T-cell (primary cell): ENCODE data around the gene NENF. TPM values are rescaled to one million over a fixed set of nuclear protein-coding genes. Genes with fewer than 3 reads are reported as not detected.

Experiments
- ATAC-seq, 4 experiments: fragments of 200-7000 bp in 3 of 4; fragments of 150-1000 bp in 1 of 4; cut with Tn5 transposase; replicated peaks in 1 of 4; 1 replicate in 3 of 4; 2 replicates in 1 of 4; pipeline ENCODE4 v1.10.0; 2021; ENCODE audit warnings: moderate library complexity in 3 of 4, mild to moderate bottlenecking in 2 of 4, moderate number of reproducible peaks in 1 of 4
- CTCF ChIA-PET, 2 donors: fragments of 300-600 bp; sonication (Branson Sonifier 250); formaldehyde crosslinking; loops; one replicate each; lab custom pipeline; 2022; ENCODE audit warnings: antibody characterized with exemption in 2 of 2; lab: Charles Lee
- POLR2A ChIA-PET, 2 donors: fragments of 300-600 bp; sonication (Branson Sonifier 250); formaldehyde crosslinking; loops; one replicate each; lab custom pipeline; 2022; ENCODE audit warnings: antibody characterized with exemption in 2 of 2; lab: Charles Lee
- DNase-seq, 35 experiments: peaks; one replicate each; pipeline versions ENCODE4 v3.0.0 to v3.0.0-alpha.2; 2013 to 2023
- H3K27ac ChIP-seq: one replicate; pipeline ENCODE4 v1.5.1; 2013; ENCODE audit warnings: low read length
- H3K27me3 ChIP-seq, 2 experiments: replicated peaks in 1 of 2; 1 replicate in 1 of 2; 2 replicates in 1 of 2; pipeline versions ENCODE4 v1.6.1 to v1.7.0; 2013; ENCODE audit warnings: low read length in 1 of 2, mixed read lengths in 1 of 2; ENCODE audit not compliant: control insufficient read depth in 2 of 2, insufficient read depth in 2 of 2; ENCODE audit errors: extremely low read depth in 1 of 2
- H3K36me3 ChIP-seq, 2 donors: 1 replicate in 1 of 2; 2 replicates in 1 of 2; pipeline versions ENCODE4 v1.6.1 to v1.7.0; 2013; ENCODE audit warnings: low read length in 1 of 2; ENCODE audit not compliant: control insufficient read depth in 2 of 2, insufficient read depth in 1 of 2; ENCODE audit errors: extremely low read depth in 1 of 2
- H3K4me1 ChIP-seq, 2 experiments: 1 replicate in 1 of 2; 2 replicates in 1 of 2; pipeline versions ENCODE4 v1.6.1 to v1.7.0; 2013; ENCODE audit warnings: low read length in 2 of 2, mixed read lengths in 1 of 2; ENCODE audit not compliant: insufficient read depth in 2 of 2, control insufficient read depth in 1 of 2; ENCODE audit errors: extremely low read depth in 1 of 2
- H3K4me3 ChIP-seq, 2 donors: 1 replicate in 1 of 2; 2 replicates in 1 of 2; pipeline versions ENCODE4 v1.5.1 to v1.7.0; 2013; ENCODE audit warnings: mild to moderate bottlenecking in 2 of 2, low read length in 1 of 2, moderate library complexity in 1 of 2; ENCODE audit not compliant: control insufficient read depth in 1 of 2; ENCODE audit errors: extremely low read depth in 1 of 2
- H3K9me3 ChIP-seq: 2 replicates; pipeline ENCODE4 v1.7.0; 2013
- H3K27ac Mint-ChIP-seq, 2 donors: one replicate each; pipeline ENCODE4 v1.8.0; 2020 to 2021; ENCODE audit warnings: mild to moderate bottlenecking in 2 of 2, mixed read lengths in 2 of 2
- H3K27me3 Mint-ChIP-seq, 2 donors: one replicate each; pipeline ENCODE4 v1.8.0; 2021 to 2022; ENCODE audit warnings: mixed read lengths in 2 of 2
- H3K36me3 Mint-ChIP-seq: one replicate; pipeline ENCODE4 v1.8.0; 2021; ENCODE audit warnings: mixed read lengths
- H3K4me1 Mint-ChIP-seq, 3 donors: one replicate each; pipeline ENCODE4 v1.8.0; 2020 to 2022; ENCODE audit warnings: mixed read lengths in 3 of 3, mild to moderate bottlenecking in 1 of 3
- H3K4me3 Mint-ChIP-seq, 3 donors: one replicate each; pipeline ENCODE4 v1.8.0; 2020 to 2022; ENCODE audit warnings: mild to moderate bottlenecking in 3 of 3, mixed read lengths in 3 of 3, moderate library complexity in 3 of 3
- H3K9me3 Mint-ChIP-seq, 3 donors: one replicate each; pipeline ENCODE4 v1.8.0; 2020 to 2022; ENCODE audit warnings: mixed read lengths in 3 of 3
- WGBS: methylation state at CpG from one replicate; pipeline ENCODE4 v1.1.5; 2013; ENCODE audit warnings: missing lambda C conversion rate; ENCODE audit not compliant: insufficient coverage; 5-methylcytosine and 5-hydroxymethylcytosine counted together
- total RNA-seq, 35 experiments: library from RNA in 6 of 35; stranded (reverse) in 6 of 35; fragments of 120-200 nt in 1 of 35; gene quantifications; one replicate each; pipeline versions ENCODE4 v1.2.1 to v1.2.4 and lab custom pipeline; 2013 to 2026

Gene NENF
- total RNA-seq, 5 donors from 2014 or later (not counting 1 experiment from before 2014, with no cell fraction given), result 17.4 to 29.3 (median 25.9) TPM

DNA sequence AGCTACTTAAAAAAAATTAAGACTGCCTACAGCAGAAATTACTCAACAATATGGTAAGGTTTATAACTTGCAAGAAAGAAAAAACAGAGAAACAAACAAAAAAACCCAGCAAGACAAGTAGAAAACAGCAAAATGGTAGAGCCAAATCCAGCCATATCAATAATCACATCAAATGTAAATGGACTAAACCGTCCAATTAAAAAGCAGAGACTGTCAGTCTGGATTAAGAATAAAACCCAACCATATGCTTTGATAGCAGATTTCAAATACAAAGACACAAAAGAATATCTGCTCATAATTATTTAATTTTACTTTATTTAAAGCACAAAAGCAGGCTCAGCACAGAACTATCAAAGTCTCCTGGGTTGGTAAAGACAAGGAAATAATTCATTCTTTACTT lies 35.5 kb upstream of the NENF start:
- Histone ChIP-seq H3K4me3 (no peak overlapping the region), H3K27me3 (no peaks in the 10 kb centered on the region), H3K4me1 (no peaks in the 10 kb centered on the region), H3K9me3 (peaks cover 8% of the 10 kb centered on the region), H3K36me3 (no peaks in the 10 kb centered on the region), H3K27ac (no peak overlapping the region)
- peaks cover 3 to 17% (median 7%) of the 10 kb centered on the region in 3 donors for H3K9me3 Mint-ChIP-seq
- peaks cover 52% of the 10 kb centered on the region for H3K36me3 Mint-ChIP-seq
- H3K27ac Mint-ChIP-seq, result no peak overlapping the region
- no peak for DNase-seq
- ChIA-PET POLR2A (no interaction called here), CTCF (no interaction called here)
- H3K4me1 Mint-ChIP-seq, result peaks cover 6 to 14% (median 12%) of the 10 kb centered on the region in 3 donors
- H3K27me3 Mint-ChIP-seq, result no peaks in the 10 kb centered on the region
- no CpG with 5 or more reads among the region's 1 CpG for WGBS
- ATAC-seq, result no peak
- H3K4me3 Mint-ChIP-seq, result no peak overlapping the region

- DNase-seq (no peak), ATAC-seq (no peak)
- CTCF ChIA-PET, result no interaction called here
- Histone ChIP-seq H3K9me3 (peaks cover 8% of the 10 kb centered on the region), H3K36me3 (peaks cover 0 to 12% of the 10 kb centered on the region in 2 donors), H3K27me3 (no peaks in the 10 kb centered on the region), H3K4me3 (no peak overlapping the region), H3K27ac (no peak overlapping the region), H3K4me1 (no peaks in the 10 kb centered on the region)
- Mint-ChIP-seq H3K36me3 (peaks cover 67% of the 10 kb centered on the region), H3K4me1 (peaks cover 0 to 14% (median 5%) of the 10 kb centered on the region in 3 donors), H3K9me3 (peaks cover 0 to 13% (median 3%) of the 10 kb centered on the region in 3 donors), H3K27ac (no peak overlapping the region), H3K27me3 (no peaks in the 10 kb centered on the region), H3K4me3 (no peak overlapping the region)
- POLR2A ChIA-PET, result no interaction called here
- WGBS, result 100% methylated on average over 3 of the region's 4 CpGs
Observed at GRCh38 chr1:212401042-212401441, 31.7 kb upstream of the NENF start.

GRCh38 chr1:212401838-212402582 lies 30.7 kb upstream of the NENF start:
- WGBS, result 100% methylated on average over 1 of the region's 7 CpGs
- DNase-seq, result no peak
- Histone ChIP-seq H3K4me1 (no peaks in the 10 kb centered on the region), H3K27me3 (no peaks in the 10 kb centered on the region), H3K9me3 (peaks cover 2% of the 10 kb centered on the region), H3K4me3 (no peak overlapping the region), H3K36me3 (peaks cover 0 to 18% of the 10 kb centered on the region in 2 donors), H3K27ac (no peak overlapping the region)
- Mint-ChIP-seq H3K9me3 (peaks cover 0 to 6% (median 3%) of the 10 kb centered on the region in 3 donors), H3K27ac (no peak overlapping the region), H3K36me3 (peaks cover 63% of the 10 kb centered on the region), H3K4me3 (no peak overlapping the region), H3K4me1 (peaks cover 0 to 14% (median 5%) of the 10 kb centered on the region in 3 donors), H3K27me3 (no peaks in the 10 kb centered on the region)
- ATAC-seq, result no peak
- ChIA-PET POLR2A (no interaction called here), CTCF (no interaction called here)

DNA sequence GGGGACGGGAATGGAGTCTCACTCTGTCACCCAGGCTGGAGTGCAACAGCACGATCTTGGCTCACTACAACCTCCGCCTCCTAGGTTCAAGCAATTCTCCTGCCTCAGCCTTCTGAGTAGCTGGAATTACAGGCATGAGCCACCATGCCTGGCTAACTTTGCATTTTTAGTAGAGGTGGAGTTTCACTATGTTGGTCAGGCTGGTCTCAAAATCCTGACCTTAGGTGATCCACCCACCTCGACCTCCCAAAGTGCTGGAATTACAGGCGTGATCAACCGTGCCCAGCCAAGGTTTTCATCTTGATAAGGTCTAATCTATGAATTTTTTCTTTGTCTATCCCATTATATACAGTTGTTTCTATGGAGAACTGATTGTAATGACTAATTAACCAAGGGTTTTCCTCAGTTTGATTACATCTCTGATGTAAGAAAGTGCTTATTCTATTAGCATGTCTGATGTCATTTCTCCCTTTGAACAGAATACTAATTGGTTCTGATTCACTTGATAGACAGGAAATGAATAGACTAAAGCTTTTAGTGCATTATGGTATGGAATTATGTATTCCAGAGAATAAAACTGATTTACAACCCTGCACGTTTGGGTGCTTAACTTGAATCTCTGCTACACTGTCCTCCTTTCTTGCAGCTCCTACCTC lies 29.9 kb upstream of the NENF start:
- Mint-ChIP-seq H3K36me3 (peaks cover 58% of the 10 kb centered on the region), H3K27ac (no peak overlapping the region), H3K27me3 (no peaks in the 10 kb centered on the region), H3K4me3 (no peak overlapping the region), H3K9me3 (no peaks in the 10 kb centered on the region), H3K4me1 (peaks cover 0 to 14% (median 5%) of the 10 kb centered on the region in 3 donors)
- ATAC-seq (no peak), DNase-seq (no peak)
- Histone ChIP-seq H3K36me3 (peaks cover 0 to 24% of the 10 kb centered on the region in 2 donors), H3K4me1 (no peaks in the 10 kb centered on the region), H3K27ac (no peak overlapping the region), H3K4me3 (no peak overlapping the region), H3K27me3 (no peaks in the 10 kb centered on the region), H3K9me3 (no peaks in the 10 kb centered on the region)
- 100% methylated on average over 2 of the region's 7 CpGs for WGBS
- CTCF ChIA-PET, result no interaction called here
- POLR2A ChIA-PET, result no interaction called here

GRCh38 chr1:212410231-212410820 lies 22.4 kb upstream of the NENF start:
- Histone ChIP-seq H3K27me3 (no peaks in the 10 kb centered on the region), H3K9me3 (no peaks in the 10 kb centered on the region), H3K4me3 (no peak overlapping the region), H3K36me3 (peaks cover 7 to 49% of the 10 kb centered on the region in 2 donors), H3K27ac (no peak overlapping the region), H3K4me1 (peaks cover 0 to 27% of the 10 kb centered on the region in 2 experiments)
- H3K9me3 Mint-ChIP-seq, result no peaks in the 10 kb centered on the region
- peaks cover 52% of the 10 kb centered on the region for H3K36me3 Mint-ChIP-seq
- peaks cover 31 to 48% (median 35%) of the 10 kb centered on the region in 3 donors for H3K4me1 Mint-ChIP-seq
- POLR2A ChIA-PET, result no interaction called here
- no peak overlapping the region for H3K4me3 Mint-ChIP-seq
- ATAC-seq, result no peak
- H3K27me3 Mint-ChIP-seq, result no peaks in the 10 kb centered on the region
- CTCF ChIA-PET, result interaction anchor here (0.5 to 0.6 kb wide), 2 partner anchors 56 to 646 kb away, joined by 3 read pairs; no protein-coding TSS in a partner anchor
- no peak for DNase-seq
- no peak overlapping the region for H3K27ac Mint-ChIP-seq
- WGBS, result 96% methylated on average over 5 of the region's 8 CpGs

GRCh38 chr1:212412374-212412773 lies 20.3 kb upstream of the NENF start:
- Histone ChIP-seq H3K27me3 (no peaks in the 10 kb centered on the region), H3K27ac (no peak overlapping the region), H3K9me3 (no peaks in the 10 kb centered on the region), H3K36me3 (peaks cover 7 to 34% of the 10 kb centered on the region in 2 donors), H3K4me3 (no peak overlapping the region), H3K4me1 (peaks cover 0 to 31% of the 10 kb centered on the region in 2 experiments)
- Mint-ChIP-seq H3K9me3 (no peaks in the 10 kb centered on the region), H3K27ac (no peak overlapping the region), H3K36me3 (peaks cover 42% of the 10 kb centered on the region), H3K27me3 (no peaks in the 10 kb centered on the region), H3K4me1 (peaks cover 31 to 50% (median 40%) of the 10 kb centered on the region in 3 donors), H3K4me3 (peak overlapping the region in 1 of 3 donors; percentile 99)
- DNase-seq (no peak), ATAC-seq (no peak)
- ChIA-PET CTCF (no interaction called here), POLR2A (no interaction called here)
- WGBS, result 80% methylated on average over 2 of the region's 3 CpGs
